Gastrocnemius medialis (tissue), 4 donors: ENCODE measurements around the gene TMEM213. TPM values are rescaled to one million over a fixed set of nuclear protein-coding genes. Genes with fewer than 3 reads are reported as not detected.

ENCODE experiments used
- ATAC-seq, 2 donors: fragments of 150-250 bp; one replicate each; pipeline ENCODE4 v1.9.1; 2016
- DNase-seq, 2 donors: peaks; one replicate each; pipeline ENCODE4 v3.0.0-alpha.2; 2019
- H3K27ac ChIP-seq, 4 donors: fragments of 200-600 bp; sonication (generic); 1 replicate in 1 of 4; 2 replicates in 3 of 4; pipeline ENCODE4 v1.5.1; 2016 to 2018; ENCODE audit warnings: mild to moderate bottlenecking in 2 of 4, moderate library complexity in 1 of 4
- H3K27me3 ChIP-seq, 3 donors: fragments of 200-600 bp; sonication (generic) in 2 of 3; 1 replicate in 1 of 3; 2 replicates in 2 of 3; pipeline versions ENCODE4 v1.5.1 to v1.6.0; 2016 to 2019; ENCODE audit warnings: mild to moderate bottlenecking in 1 of 3, moderate library complexity in 1 of 3
- H3K36me3 ChIP-seq, 2 donors: fragments of 200-600 bp; sonication (generic) in 1 of 2; one replicate each; pipeline ENCODE4 v1.5.1; 2017 to 2018
- H3K4me1 ChIP-seq, 2 donors: fragments of 200-600 bp; sonication (generic) in 1 of 2; one replicate each; pipeline ENCODE4 v1.5.1; 2016 to 2017; ENCODE audit warnings: mild to moderate bottlenecking in 2 of 2
- H3K4me3 ChIP-seq, 4 donors: fragments of 200-600 bp; sonication (generic) in 3 of 4; 1 replicate in 1 of 4; 2 replicates in 3 of 4; pipeline ENCODE4 v1.5.1; 2016 to 2019; ENCODE audit warnings: mild to moderate bottlenecking in 2 of 4
- H3K9me3 ChIP-seq, 3 donors: fragments of 200-600 bp; sonication (generic) in 2 of 3; 1 replicate in 1 of 3; 2 replicates in 2 of 3; pipeline ENCODE4 v1.5.1; 2016 to 2019
- POLR2A ChIP-seq, 2 donors: fragments of 450-650 bp; IDR thresholded peaks; one replicate each; pipeline ENCODE4 v1.6.1; 2017; ENCODE audit warnings: antibody characterized with exemption in 2 of 2, mild to moderate bottlenecking in 2 of 2, moderate library complexity in 2 of 2
- in situ Hi-C, 4 donors: fragments of 200-750 bp; cut with MboI; loops; one replicate each; pipeline versions ENCODE4 v1.15.0 to v1.8.0; 2017; ENCODE audit warnings: low sequenced_read_pairs in 4 of 4
- intact Hi-C: fragments of 100-400 bp; cut with DNase I; formaldehyde crosslinking; loops from one replicate; pipeline ENCODE4 v1.15.1; 2023; ENCODE audit warnings: low total_unique reads
- total RNA-seq, 4 donors: library from RNA; depleted of rRNA; stranded (reverse); fragments of >200 nt; gene quantifications; one replicate each; pipeline versions ENCODE4 v1.1.0 to v1.2.3, GENCODE V29; 2016
- TF ChIP-seq, protein P1 (sequence below), 5 experiments: fragments of 450-650 bp in 3 of 5; fragments of 200-600 bp in 2 of 5; sonication (generic) in 2 of 5; IDR thresholded peaks in 4 of 5; conservative IDR thresholded peaks in 1 of 5; 1 replicate in 4 of 5; 2 replicates in 1 of 5; pipeline ENCODE4 v1.5.1; 2016 to 2019; ENCODE audit warnings: antibody characterized with exemption in 5 of 5, mild to moderate bottlenecking in 3 of 5, moderate library complexity in 3 of 5

TMEM213 gene
- total RNA-seq, 4 donors from 2014 or later = not detected

DNA sequence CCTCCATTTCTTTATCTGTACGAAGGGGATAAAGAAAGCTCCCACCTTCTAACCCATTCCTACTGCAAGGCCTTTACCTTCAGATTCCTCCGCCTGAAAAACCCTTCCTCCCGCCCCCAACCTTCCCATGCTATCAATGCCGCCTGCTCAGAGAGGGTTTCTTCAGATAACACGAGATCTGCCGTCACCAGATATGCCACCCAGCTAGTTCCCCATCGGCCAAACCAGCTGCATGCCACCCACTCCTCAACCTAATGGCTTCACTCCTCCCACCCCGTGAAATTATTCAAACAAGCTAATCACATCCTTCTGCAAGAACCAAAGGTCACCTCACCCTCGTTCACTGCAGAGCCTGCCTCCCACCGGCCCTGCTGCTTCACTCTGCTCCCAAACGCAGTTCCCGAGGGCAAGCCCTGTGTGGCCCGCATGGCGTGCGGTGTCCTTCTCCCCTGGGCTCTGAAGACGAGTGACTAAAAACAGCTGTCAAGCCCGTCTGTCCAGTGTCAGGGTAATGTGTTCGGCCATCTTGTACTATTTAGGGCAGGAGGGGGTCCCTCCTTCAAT lies 46.8 kb upstream of the TMEM213 start:
- in situ Hi-C loops (no loop called here), intact Hi-C loops (no loop called here)
- ATAC-seq (no peak), DNase-seq (no peak)
- Histone ChIP-seq H3K27ac (no peak overlapping the region), H3K9me3 (no peaks in the 10 kb centered on the region), H3K4me3 (no peak overlapping the region), H3K36me3 (no peaks in the 10 kb centered on the region), H3K4me1 (no peaks in the 10 kb centered on the region), H3K27me3 (no peaks in the 10 kb centered on the region)
- TF ChIP-seq, protein P1, sequence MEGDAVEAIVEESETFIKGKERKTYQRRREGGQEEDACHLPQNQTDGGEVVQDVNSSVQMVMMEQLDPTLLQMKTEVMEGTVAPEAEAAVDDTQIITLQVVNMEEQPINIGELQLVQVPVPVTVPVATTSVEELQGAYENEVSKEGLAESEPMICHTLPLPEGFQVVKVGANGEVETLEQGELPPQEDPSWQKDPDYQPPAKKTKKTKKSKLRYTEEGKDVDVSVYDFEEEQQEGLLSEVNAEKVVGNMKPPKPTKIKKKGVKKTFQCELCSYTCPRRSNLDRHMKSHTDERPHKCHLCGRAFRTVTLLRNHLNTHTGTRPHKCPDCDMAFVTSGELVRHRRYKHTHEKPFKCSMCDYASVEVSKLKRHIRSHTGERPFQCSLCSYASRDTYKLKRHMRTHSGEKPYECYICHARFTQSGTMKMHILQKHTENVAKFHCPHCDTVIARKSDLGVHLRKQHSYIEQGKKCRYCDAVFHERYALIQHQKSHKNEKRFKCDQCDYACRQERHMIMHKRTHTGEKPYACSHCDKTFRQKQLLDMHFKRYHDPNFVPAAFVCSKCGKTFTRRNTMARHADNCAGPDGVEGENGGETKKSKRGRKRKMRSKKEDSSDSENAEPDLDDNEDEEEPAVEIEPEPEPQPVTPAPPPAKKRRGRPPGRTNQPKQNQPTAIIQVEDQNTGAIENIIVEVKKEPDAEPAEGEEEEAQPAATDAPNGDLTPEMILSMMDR (IDR thresholded peaks at IDR 0.05 in 4 of 5, conservative IDR thresholded peaks at IDR 0.05 in 1 of 5) = no peak
- no peak for TF ChIP-seq POLR2A (IDR thresholded peaks at IDR 0.05)

DNA sequence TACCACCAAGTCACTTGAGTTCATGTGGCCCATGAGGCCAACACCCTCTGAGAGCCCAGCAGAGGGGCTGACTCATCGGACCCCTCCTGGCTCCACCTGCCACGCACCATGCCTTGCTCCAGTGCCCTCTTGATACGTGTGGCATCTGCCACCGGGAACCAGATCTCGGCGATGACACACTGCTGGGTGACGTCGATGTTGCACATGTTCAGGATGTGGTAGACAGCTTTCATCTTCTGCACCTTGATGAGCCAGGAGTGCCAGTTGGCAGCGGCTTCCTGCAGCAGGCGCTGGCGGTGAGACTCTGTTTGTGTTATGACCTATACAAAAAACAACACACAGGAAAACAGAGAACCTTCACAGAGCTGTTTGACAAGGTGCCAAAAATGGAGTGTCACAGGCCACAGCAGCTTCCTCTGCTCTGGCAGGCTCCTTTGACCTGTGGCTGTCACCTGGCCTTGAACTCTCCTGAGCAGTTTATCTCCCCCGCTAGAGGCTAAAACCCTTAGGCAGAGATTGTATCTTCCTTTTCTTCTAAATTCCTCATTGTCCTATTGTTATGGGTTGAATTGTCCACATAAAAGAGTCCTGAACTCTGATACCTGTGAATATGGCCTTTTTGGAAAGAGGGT lies 45.2 kb upstream of the TMEM213 start:
- no peak overlapping the region for H3K4me3 ChIP-seq
- H3K36me3 ChIP-seq = no peaks in the 10 kb centered on the region
- H3K27ac ChIP-seq = no peak overlapping the region
- in situ Hi-C loops = no loop called here
- intact Hi-C loops = no loop called here
- H3K4me1 ChIP-seq = no peaks in the 10 kb centered on the region
- H3K9me3 ChIP-seq = no peaks in the 10 kb centered on the region
- TF ChIP-seq, protein P1 (IDR thresholded peaks at IDR 0.05 in 4 of 5, conservative IDR thresholded peaks at IDR 0.05 in 1 of 5) = no peak
- no peak for TF ChIP-seq POLR2A (IDR thresholded peaks at IDR 0.05)
- no peaks in the 10 kb centered on the region for H3K27me3 ChIP-seq
- ATAC-seq = no peak
- peak in 1 of 2 donors; percentile 25 for DNase-seq

DNA sequence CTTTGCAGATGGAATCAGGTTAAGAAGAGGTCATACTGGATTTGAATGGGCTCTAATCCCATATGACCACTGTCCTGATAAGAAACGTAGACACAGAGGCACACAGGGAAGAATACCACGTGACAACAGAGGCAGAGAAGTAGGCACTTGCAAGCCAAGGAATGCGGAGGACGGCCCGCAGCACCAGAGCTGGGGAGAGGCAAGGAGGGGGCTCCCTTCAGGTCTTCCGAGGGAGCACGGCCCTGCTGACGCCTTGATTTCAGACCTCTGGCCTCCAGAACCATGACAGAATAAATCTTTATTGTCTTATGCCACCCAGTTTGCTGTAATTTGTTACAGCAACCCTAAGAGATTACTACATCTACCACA lies 44.7 kb upstream of the TMEM213 start:
- DNase-seq (no peak), ATAC-seq (no peak)
- Histone ChIP-seq H3K27me3 (no peaks in the 10 kb centered on the region), H3K4me1 (no peaks in the 10 kb centered on the region), H3K9me3 (no peaks in the 10 kb centered on the region), H3K27ac (no peak overlapping the region), H3K36me3 (no peaks in the 10 kb centered on the region), H3K4me3 (no peak overlapping the region)
- intact Hi-C loops = no loop called here
- in situ Hi-C loops = no loop called here
- TF ChIP-seq, protein P1 (IDR thresholded peaks at IDR 0.05 in 4 of 5, conservative IDR thresholded peaks at IDR 0.05 in 1 of 5) = no peak
- TF ChIP-seq POLR2A (IDR thresholded peaks at IDR 0.05) = no peak

DNA sequence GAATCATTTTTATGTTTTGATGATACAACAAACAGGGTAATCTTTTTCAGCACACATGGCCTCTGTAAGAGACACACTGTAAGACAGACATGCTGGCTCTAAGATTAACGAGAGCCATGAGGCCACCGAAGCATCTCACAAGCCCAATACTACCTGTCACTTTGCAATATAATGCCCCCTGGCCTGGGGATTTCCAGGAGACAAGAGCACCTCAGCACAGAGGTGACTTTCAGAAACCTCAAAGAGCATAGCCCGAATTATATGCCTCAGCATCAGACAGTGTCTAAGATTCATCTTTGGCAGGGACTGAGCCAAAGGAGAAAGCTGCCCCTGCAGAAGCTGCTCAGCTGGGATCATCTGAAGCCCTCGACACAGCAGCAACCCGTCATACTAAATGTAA lies 44.2 kb upstream of the TMEM213 start:
- Histone ChIP-seq H3K4me1 (no peaks in the 10 kb centered on the region), H3K27me3 (no peaks in the 10 kb centered on the region), H3K36me3 (no peaks in the 10 kb centered on the region), H3K27ac (no peak overlapping the region), H3K9me3 (no peaks in the 10 kb centered on the region), H3K4me3 (no peak overlapping the region)
- DNase-seq = no peak
- TF ChIP-seq, protein P1 (IDR thresholded peaks at IDR 0.05 in 4 of 5, conservative IDR thresholded peaks at IDR 0.05 in 1 of 5) = no peak
- no peak for TF ChIP-seq POLR2A (IDR thresholded peaks at IDR 0.05)
- ATAC-seq = no peak
- in situ Hi-C loops (no loop called here), intact Hi-C loops (no loop called here)

DNA sequence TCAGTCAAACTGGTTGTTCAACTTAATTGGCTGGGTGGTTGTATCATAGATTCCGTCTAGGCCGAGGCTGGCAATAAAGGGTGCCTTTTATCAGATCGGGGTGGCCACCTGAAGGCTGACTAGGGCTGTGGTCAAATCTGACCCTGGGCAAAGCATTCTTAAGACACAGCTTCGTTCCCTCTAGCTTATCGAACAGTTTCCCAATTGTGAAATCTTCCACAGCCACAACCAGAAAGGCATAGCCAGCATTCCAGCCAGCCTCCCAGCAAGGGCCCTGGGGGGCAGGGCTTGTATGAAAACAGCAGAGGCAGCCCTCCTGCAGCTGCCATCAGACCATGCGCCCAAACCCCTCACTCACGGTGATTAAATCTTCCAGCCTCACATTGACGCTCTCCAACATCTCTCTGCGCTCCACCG lies 42.5 kb upstream of the TMEM213 start:
- no peak for ATAC-seq
- H3K4me3 ChIP-seq = no peak overlapping the region
- no peak for DNase-seq
- no peak overlapping the region for H3K27ac ChIP-seq
- no peaks in the 10 kb centered on the region for H3K27me3 ChIP-seq
- no peaks in the 10 kb centered on the region for H3K4me1 ChIP-seq
- no peaks in the 10 kb centered on the region for H3K9me3 ChIP-seq
- intact Hi-C loops = no loop called here
- no peak for TF ChIP-seq POLR2A (IDR thresholded peaks at IDR 0.05)
- TF ChIP-seq, protein P1 (IDR thresholded peaks at IDR 0.05 in 4 of 5, conservative IDR thresholded peaks at IDR 0.05 in 1 of 5) = no peak
- no peaks in the 10 kb centered on the region for H3K36me3 ChIP-seq
- in situ Hi-C loops = no loop called here
